HG02981 (cell line): ENCODE results near the gene MBNL1.
"Not testable (repeated sequence)": the region's sequence is repeated elsewhere in the genome, so short reads cannot be mapped to it uniquely, and the experiment has no call there.

Source experiments
- ATAC-seq: cut with Tn5 transposase; IDR thresholded peaks from one replicate; pipeline ENCODE4 v1.9.1; 2021; ENCODE audit warnings: mild to moderate bottlenecking, moderate library complexity; ENCODE audit not compliant: unreplicated experiment

MBNL1 gene

DNA sequence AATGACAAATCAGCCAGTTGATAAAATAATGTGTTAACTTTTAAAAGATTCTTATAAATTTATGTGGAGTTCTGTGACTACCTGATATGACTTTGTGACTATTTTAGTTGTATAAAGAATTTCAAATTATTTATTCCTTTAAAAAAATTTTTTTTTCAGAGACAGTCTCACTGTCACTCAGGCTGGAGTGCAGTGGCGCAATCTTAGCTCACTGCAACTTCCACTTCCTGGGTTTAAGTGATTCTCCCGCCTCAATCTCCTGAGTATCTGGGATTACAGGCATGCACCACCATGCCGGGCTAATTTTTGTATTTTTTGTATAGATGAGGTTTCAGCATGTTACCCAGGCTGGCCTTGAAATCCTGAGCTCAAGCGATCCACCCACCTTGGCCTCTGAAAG lies 48.5 kb downstream of the MBNL1 start:
- ATAC-seq: no peak

DNA sequence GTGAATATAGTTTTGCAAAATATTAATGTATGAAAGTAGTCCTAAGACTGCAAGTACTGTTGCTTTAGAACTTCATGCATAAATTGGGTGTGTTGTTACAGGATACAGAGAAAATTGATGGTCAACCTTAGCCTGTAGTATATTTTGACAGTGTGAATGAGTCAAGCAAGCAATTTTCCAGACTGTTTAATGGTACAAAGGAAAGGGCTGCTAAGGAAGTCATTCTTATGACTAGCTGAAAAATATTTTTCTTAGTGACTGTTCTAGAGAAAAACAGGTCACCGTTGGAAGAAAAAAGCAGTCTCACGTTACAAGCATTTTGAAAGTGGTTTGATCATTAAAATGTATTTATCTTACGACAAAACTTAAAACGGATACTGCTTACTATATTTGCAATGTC lies 49.2 kb downstream of the MBNL1 start:
- no peak for ATAC-seq

DNA sequence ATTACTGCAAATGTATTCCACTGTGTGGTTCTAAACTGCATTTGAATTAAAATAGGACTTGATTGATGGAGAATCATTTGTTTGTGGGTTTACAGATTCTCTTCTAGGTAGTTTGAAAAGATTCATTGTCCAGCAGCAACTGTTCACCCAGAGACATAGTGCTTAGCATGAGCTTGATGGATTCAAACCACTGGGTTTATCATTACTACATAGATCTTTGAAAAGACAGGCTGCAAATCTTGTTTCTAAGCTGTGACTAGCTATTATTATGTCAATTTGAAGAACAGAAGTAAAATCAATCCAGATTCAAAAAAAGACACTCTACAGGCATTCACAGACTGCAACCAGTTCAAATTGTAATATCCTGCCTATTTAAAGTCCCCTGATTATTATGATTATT lies 49.8 kb downstream of the MBNL1 start:
- ATAC-seq: no peak

DNA sequence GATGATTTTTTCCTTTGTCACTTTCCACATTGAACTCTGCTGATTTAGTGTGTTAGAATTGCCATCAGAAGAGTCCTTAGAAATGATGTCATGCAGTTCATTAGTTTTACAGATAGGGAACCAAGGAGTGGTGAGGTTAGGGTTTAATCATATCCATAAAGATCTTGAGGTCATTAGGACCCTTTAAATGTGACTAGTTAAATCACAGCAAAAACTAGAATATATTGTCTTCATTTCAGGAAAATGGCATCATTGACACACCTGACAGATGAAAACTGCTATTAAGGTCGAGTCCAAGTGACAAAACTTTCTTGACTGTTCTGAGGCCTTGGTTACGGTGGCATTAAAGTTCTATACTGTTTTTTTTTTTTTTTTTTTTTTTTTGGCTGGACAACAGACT lies 50.5 kb downstream of the MBNL1 start:
- no peak for ATAC-seq

DNA sequence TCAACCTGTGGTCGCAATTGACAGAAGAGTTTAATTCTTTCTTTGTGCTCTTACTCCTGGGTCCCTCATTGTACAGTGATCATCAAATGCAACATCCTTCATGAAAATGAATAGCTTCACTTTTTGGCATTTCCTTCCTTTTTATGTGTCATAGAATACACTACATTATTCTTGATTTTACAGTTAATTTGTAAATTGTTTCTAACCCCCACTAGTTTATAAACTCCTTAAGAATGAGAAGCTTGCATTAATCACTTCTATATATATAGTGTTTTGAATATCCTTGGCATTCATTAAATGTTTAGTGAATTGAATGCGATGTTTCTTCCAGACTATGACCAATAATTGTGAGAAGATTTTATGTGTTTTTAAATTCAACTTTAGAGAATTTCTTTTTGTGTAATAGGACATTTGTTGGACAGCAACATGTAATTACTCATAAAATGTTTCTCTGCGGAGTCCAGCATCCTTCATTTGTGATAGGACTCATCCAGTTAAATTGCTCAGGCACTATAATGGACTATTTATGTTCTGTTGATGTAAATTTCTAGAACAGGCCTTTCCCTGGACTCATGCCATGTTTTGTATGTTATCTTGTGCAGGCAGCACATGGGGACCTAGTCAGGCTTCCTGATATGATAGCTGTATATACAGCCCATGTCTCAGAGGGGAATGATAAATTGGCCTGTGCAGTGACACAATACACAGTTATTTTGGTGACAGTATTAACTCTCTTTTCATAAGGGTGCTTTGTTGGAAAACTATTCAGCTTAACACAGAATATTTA lies 51.3 kb downstream of the MBNL1 start:
- ATAC-seq: no peak

DNA sequence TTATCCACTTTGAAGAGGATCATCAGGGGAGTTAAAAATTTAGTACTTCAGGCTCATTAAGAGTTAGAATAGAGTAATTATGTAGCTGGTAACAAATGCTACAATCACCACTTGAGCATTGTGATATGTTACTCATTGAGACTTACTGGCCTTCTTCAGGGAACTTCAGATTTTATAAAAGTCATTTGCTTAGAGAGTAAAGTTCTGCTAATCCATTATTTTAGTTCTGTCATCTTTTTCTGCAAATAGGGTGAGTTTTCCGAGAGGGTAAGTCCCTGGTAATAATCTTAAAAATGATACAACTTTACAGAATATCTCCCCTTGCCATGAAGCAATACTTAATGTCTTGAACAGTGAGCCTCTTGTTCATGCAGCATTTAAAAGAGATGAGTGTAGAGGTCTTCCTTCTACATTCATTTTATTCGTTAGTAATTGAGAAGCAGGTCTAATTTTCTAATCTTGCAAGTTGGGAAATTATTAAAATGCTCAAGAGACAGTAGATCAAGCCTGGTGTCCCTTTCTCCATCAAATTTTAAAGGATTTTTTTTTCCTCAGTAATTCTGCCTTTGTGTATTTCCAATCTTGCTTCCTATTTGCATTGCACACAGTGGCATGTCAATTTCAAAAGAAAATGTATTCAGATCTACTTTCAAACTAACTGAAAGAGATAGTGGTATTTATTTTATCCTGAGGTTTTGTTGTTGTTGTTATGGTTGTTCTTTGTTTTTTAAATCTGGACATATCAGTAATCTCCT lies 52.6 kb downstream of the MBNL1 start:
- ATAC-seq: no peak

DNA sequence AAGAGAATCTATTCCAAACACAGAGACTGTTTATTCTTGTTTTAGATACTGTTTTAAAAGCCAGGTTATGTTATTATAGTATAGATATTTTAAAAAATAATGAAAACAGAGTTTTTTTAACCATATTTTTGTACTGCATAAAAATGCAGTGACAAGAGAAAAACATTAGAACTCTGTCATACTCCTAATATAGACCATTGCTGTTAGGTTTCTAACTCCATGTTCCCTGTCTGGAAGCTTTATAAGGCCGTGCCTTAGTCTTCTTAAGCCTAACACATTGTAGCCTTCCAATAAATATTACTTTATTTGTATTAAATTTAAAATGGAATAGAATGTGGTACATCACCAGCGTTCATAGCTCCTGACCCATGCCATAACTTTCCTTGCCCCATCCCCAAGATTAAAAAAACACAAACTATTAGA lies 53.2 kb downstream of the MBNL1 start:
- ATAC-seq: no peak

DNA sequence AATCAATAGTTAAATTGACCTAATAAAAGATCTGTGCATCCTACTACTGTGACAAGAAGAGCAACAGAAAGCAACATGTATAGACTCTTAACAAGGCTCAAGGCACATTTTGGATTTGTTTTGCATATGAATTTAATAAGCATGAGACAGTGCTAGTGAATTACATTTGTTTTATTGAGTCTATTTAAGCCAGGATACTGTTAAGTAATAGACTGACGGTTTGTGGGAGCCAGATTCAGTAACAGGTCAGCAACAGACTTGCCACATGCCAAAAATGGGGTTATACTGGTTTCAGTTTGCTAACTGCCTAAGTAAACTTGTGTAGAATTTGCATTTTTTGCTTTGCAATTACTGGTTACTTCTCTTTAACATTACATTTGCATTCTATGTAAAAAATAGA lies 54.0 kb downstream of the MBNL1 start:
- peak; percentile 74 for ATAC-seq

DNA sequence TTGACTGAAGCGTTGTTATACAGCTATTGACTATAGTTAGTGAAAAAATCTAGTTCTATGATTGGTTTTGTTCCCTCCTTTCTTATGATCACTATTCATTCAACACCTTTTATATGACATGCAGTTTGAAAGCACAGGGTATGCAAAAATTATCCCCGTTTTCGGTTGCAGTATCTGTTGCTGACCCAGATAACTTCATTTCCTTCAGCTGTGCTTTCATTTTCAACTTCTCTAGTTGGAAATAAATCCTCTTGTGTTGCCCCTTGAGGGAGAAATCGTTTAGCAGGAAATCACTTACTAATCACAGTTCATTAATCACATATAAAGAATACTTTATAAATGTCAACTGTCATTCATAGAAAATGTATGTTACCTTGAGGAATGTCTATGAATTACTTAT lies 55.1 kb downstream of the MBNL1 start:
- peak; percentile 84 for ATAC-seq

DNA sequence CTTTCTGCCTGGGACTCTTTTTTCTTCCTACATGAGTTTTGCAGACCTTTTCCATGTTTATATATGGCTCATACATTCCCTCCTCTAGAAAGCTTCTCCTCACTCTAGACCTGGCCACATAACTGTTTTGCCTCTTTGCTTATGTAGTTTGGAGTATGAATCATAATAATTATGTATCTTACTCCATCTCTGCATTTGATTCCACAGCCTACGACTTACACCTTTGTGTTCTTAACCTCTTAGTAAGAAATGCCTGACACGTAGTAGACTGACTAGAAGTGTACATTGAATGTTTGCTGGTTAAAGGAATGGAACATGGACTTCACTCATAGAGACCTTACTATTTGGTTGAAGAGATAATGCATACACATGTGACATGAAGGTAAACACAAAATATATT lies 56.4 kb downstream of the MBNL1 start:
- no peak for ATAC-seq

DNA sequence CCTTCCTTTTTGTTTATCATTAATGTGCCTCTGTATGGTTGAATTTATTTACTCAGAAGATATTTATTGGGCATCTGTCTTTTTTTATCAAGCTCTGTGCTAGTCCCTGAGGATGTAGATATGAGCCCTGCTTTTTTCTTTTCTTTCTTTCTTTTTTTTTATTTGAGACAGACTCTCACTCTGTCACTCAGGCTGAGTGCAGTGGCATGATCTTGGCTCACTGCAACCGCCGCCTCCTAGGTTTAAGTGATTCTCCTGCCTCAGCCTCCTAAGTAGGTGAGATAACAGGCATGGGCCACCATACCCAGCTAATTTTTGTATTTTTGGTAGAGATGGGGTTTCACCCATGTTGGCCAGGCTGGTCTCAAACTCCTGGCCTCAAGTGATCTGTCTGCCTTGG lies 58.5 kb downstream of the MBNL1 start:
- ATAC-seq: no peak

DNA sequence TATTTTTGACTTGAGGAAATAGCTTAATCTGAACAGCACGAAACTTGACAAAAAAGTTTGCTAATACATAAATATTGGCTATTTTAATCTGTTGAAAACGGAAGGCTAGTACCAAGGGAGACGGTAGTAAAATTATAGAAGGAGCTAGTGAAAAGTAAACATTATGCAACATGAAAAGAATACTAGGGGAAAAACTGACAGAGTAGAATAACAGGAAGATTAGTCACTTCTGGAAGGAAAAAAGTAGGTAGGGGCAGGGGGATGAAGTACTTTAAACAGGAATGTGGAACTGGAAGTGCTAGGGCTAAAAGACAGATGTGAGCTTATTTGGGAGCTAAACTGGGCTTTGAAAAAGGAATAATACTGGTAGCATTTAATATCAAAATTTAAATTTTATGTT lies 60.1 kb downstream of the MBNL1 start:
- no peak for ATAC-seq

DNA sequence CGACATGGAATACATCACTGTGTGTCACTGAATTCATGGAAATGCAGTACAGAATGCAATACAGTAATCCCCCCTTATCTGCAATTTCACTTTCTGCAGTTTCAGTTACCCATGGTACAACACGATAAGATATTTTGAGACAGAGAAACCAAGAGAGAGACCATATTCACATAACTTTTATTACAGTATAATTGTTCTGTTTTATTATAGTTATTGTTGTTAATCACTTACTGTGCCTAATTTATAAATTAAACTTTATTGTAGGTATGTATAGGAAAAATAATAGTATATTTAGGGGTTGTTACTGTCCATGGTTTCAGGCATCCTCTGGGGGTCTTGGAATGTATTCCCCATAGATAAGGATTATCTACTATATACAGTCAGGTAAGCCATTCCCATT lies 61.8 kb downstream of the MBNL1 start:
- no peak for ATAC-seq

DNA sequence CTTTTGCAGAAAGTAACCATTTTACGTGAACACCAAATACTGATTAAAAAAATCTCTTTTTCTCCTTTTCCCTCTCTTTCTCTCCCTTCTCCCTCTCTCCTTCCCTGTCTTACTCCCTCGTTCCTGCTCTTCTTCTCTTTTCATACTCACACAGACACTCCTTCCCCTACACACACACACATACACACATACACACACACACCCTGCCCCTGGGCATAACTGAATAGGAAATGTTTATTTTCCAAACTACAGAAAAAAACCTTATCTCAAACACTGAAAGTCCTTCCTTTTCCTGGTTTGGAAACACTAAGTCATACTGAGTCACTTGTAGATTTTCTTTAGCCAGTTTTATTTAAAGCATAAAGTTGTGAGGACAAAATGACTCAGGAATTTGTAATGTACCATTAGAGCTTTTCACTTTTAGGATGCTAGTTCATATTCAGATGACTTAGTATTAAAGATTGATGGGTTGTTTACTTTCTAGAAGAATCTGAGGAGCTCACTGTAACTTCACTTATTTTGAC lies 62.4 kb downstream of the MBNL1 start:
- no peak for ATAC-seq

DNA sequence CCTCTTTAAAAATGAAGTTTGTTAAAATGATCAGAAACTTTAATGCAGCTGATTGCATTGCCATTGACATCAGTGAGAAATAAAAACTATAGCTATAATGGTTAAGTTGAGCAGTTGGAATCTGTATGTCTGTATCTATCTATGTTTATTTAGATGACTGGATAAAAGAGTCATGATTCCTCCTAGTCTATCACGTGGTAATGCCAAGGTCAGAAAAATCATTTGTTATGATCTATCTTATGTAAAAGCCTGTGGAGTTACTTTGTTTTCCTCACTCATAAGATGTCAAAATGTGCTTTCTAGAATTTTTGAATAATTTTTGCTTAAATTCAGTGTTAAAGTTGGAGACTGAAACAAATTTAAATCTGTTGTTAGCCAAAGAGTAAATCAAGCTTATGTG lies 63.3 kb downstream of the MBNL1 start:
- ATAC-seq: no peak

DNA sequence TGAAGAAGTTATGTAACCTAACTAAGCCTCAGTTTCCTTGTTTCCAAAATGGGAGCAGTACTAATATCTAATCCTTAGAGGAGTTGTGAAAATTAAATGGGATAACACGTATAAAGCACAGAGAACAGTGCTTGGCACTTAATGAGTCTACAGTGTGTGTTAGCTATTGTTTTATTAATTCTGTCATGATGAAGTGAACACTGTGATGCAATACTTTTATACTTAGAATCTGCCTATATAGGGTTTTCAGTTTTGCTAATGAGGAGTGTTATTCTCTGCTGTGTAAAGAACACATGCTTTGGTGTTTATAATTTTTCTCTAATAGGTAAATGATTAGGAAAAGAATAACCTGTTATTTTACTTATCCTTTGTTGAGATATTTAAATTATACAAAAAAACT lies 65.2 kb downstream of the MBNL1 start:
- no peak for ATAC-seq

DNA sequence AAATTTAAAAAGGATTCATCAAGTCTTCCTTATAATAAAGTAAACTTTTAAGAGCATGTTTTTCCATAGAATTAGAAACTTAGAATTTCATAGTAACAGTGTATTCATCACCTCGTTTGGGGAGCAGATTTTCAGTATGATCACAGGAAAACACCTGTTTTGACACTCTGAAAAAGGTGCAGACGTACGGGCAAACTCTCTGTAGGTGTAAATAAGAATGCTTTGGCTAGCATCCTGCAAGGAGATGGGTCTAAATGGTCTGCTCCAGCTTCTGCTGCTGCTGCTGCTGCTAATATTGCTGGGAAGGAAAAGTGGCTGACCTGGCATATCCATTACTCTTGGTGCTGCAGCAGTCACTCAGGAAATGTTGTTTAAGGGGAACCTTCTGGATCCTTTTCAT lies 66.0 kb downstream of the MBNL1 start:
- ATAC-seq: no peak

DNA sequence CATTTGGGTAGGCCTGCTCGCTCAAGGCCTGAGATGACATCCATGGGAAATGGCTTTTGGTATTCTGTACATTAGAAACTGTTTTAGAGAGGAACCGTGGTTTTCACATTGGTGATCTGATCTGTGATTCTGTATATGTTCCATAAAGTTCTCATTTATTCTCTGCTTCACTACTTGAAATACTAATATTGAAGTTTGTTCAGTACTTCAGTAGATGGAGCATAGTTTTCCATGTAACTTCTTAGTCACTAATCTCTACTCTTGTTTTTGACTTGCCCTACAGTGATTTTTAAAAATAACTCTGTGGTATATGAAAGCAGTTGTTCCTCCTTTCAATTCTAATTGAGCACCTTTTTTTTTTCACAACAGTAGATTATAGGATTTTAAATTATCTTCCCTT lies 66.5 kb downstream of the MBNL1 start:
- ATAC-seq: no peak

DNA sequence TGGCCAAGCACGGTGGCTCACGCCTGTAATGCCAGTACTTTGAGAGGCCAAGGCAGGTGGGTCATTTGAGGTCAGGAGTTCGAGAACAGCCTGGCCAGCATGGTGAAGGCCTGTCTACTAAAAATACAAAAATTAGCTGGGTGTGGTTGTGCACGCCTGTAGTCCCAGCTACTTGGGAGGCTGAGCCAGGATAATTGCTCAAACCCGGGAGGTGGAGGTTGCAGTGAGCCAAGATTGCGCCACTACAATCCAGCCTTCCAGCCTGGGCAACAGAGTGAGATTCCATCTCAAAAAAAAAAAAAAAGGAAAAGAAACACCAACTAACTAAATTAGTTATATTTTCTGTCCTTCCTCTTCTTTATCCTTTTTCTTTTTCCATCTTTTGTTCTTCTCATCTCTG lies 68.6 kb downstream of the MBNL1 start:
- not testable (repeated sequence) for ATAC-seq

DNA sequence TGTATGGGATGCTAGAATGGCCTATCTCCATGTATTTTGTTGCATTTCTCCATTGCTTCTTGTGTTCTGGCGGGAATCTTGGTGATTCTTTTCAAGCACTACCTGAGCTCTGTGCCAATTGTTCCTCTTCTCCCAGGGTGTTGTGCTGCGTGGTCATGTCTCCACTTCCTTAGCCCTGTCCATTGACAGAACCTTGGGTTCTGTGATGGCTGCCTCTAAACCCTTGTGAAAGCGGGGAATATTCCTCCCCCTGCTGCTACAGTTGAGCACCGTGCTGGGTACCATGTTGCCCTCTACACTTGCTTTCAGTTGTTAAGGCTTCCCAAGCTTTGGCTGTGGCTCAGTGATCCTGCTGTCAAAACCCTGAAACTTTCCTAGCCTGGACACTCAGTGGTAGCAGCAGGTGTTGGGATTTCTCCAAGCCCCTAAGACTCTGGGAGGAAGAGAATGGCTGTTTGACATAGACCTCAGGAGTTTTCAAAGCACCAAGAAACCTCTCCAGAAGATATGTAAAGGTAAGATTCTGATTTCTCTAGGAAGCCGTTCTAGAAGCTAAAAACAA lies 69.5 kb downstream of the MBNL1 start:
- no peak for ATAC-seq

DNA sequence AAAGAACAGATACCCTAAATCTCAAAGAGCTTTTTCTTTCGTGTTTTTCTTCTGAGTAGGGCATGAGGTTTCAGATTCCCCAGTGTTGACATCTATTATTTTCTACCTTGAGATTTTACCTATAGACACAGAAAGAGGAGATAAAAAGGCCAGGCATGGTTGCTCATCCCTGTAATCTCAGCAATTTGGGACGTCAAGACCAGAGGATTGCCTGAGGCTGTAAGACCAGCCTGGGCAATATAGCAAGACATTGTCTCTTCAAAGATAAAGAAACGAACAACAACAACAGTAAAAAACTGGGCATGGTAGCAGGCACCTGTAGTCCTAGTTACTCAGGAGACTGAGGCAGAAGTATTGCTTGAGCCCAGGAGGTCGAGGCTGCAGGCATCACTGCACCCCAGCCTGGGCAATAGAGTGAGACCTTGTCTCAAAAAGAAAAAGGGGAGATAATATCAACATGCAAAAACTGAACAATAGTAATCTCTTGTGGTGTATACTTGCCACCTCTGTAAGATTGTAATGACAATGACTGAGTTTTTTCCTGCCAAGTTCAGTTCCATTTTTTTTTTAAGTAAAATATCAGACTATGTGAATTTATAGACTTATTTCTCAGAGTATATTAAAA lies 71.3 kb downstream of the MBNL1 start:
- ATAC-seq: no peak

DNA sequence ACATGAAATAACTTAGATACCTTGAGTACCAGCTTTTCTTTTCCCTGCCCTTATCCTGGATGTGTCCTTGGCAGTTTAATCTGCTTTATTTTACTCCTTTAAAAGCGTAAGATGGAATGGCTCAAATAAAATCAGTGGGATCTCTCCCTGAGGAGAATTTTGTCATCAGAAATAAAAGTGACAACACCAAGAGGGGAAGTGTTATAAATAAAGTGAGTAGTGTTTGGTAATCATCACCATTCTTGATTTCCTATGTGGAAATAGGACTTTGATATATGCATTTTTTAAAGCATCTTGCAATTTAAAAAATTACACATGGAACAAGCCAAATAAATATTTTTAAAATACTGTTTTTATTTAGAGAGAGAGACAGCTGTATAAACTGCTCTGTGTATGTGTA lies 76.5 kb downstream of the MBNL1 start:
- ATAC-seq: no peak
